ENCODE results near the gene TENM4. TPM values are rescaled to one million over a fixed set of nuclear protein-coding genes. Genes with fewer than 3 reads are reported as not detected.
A peak's percentile ranks its signal among the peaks of the same experiment; 100 is the strongest.

Gene TENM4
- total RNA-seq, 1 experiment from 2014 or later, result 9.9 TPM

GRCh38 chr11:79235696-79236095 is 205.1 kb downstream of the TENM4 start:
- BruUV-seq (replicated peaks), result no TSS peak
- no peak for DNase-seq (ENCODE audit: unreplicated experiment)
- no peak overlapping the region for H3K27ac Mint-ChIP-seq (ENCODE audit: low read depth, unreplicated experiment)
- peaks cover 5% of the 10 kb centered on the region for H3K4me1 Mint-ChIP-seq (ENCODE audit: insufficient read depth, unreplicated experiment)
- intact Hi-C loops (cut with micrococcal nuclease), result no loop called here
- no peaks in the 10 kb centered on the region for H3K27me3 Mint-ChIP-seq (ENCODE audit: insufficient read depth, unreplicated experiment)
- no peaks in the 10 kb centered on the region for H3K9me3 Mint-ChIP-seq (ENCODE audit: unreplicated experiment)
- no peak overlapping the region for H3K4me3 Mint-ChIP-seq (ENCODE audit: unreplicated experiment)
- H3K36me3 Mint-ChIP-seq (ENCODE audit: insufficient read depth, unreplicated experiment), result no peaks in the 10 kb centered on the region
- POLR2A ChIA-PET, result interaction anchor here (2.4 kb wide), 1 partner anchor 9 kb away, joined by 8 read pairs; no protein-coding TSS in a partner anchor
- TF ChIP-seq CTCF (IDR thresholded peaks at IDR 0.05; ENCODE audit: unreplicated experiment), result no peak
- CTCF ChIA-PET, result interaction anchor here (0.6 to 1.1 kb wide), 4 partner anchors 9 to 188 kb away, joined by 3 read pairs; no protein-coding TSS in a partner anchor

- ChIA-PET POLR2A (interaction anchor here (1.0 kb wide), 1 partner anchor 20 kb away, joined by 3 read pairs; no protein-coding TSS in a partner anchor), CTCF (interaction anchor here (1.1 to 1.4 kb wide), 2 partner anchors 13 to 39 kb away, joined by 3 to 4 read pairs; no protein-coding TSS in a partner anchor)
- Mint-ChIP-seq H3K36me3 (ENCODE audit: insufficient read depth, unreplicated experiment) (no peaks in the 10 kb centered on the region), H3K27me3 (ENCODE audit: insufficient read depth, unreplicated experiment) (no peaks in the 10 kb centered on the region), H3K4me3 (ENCODE audit: unreplicated experiment) (no peak overlapping the region), H3K9me3 (ENCODE audit: unreplicated experiment) (no peaks in the 10 kb centered on the region), H3K4me1 (ENCODE audit: insufficient read depth, unreplicated experiment) (peaks cover 5% of the 10 kb centered on the region), H3K27ac (ENCODE audit: low read depth, unreplicated experiment) (no peak overlapping the region)
- no peak for TF ChIP-seq CTCF (IDR thresholded peaks at IDR 0.05; ENCODE audit: unreplicated experiment)
- DNase-seq (ENCODE audit: unreplicated experiment), result no peak
- no TSS peak for BruUV-seq (replicated peaks)
- intact Hi-C loops (cut with micrococcal nuclease), result no loop called here
Measured at GRCh38 chr11:79232346-79232745, 208.5 kb downstream of the TENM4 start.

DNA sequence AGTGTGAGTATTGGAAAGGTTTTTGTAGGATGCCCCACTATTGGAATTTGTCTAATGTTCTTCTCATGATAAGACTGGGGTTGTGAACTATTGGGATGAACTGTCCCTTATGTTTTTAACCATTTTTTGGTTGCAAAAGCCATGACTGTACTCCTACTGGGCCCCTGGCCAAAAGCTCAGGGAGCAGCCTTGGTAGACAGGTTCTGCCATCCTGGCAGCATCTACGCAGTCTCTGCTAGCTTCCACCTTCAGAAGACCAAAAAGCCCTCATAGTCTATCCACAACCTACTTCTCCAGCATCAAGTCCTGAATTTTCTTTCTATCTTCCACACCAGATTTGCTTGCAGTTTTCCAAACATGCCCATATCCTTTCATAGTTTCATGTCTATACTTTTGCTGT is 211.8 kb downstream of the TENM4 start:
- H3K36me3 Mint-ChIP-seq (ENCODE audit: insufficient read depth, unreplicated experiment), result no peaks in the 10 kb centered on the region
- ChIA-PET CTCF (interaction anchor here (0.9 kb wide), 1 partner anchor 768 kb away, joined by 4 read pairs; no protein-coding TSS in a partner anchor), POLR2A (no interaction called here)
- H3K27me3 Mint-ChIP-seq (ENCODE audit: insufficient read depth, unreplicated experiment), result no peaks in the 10 kb centered on the region
- no peak overlapping the region for H3K27ac Mint-ChIP-seq (ENCODE audit: low read depth, unreplicated experiment)
- intact Hi-C loops (cut with micrococcal nuclease), result no loop called here
- peak; percentile 28 for DNase-seq (ENCODE audit: unreplicated experiment)
- no TSS peak for BruUV-seq (replicated peaks)
- TF ChIP-seq CTCF (IDR thresholded peaks at IDR 0.05; ENCODE audit: unreplicated experiment), result no peak
- H3K9me3 Mint-ChIP-seq (ENCODE audit: unreplicated experiment), result no peaks in the 10 kb centered on the region
- no peak overlapping the region for H3K4me3 Mint-ChIP-seq (ENCODE audit: unreplicated experiment)
- H3K4me1 Mint-ChIP-seq (ENCODE audit: insufficient read depth, unreplicated experiment), result no peaks in the 10 kb centered on the region

DNA sequence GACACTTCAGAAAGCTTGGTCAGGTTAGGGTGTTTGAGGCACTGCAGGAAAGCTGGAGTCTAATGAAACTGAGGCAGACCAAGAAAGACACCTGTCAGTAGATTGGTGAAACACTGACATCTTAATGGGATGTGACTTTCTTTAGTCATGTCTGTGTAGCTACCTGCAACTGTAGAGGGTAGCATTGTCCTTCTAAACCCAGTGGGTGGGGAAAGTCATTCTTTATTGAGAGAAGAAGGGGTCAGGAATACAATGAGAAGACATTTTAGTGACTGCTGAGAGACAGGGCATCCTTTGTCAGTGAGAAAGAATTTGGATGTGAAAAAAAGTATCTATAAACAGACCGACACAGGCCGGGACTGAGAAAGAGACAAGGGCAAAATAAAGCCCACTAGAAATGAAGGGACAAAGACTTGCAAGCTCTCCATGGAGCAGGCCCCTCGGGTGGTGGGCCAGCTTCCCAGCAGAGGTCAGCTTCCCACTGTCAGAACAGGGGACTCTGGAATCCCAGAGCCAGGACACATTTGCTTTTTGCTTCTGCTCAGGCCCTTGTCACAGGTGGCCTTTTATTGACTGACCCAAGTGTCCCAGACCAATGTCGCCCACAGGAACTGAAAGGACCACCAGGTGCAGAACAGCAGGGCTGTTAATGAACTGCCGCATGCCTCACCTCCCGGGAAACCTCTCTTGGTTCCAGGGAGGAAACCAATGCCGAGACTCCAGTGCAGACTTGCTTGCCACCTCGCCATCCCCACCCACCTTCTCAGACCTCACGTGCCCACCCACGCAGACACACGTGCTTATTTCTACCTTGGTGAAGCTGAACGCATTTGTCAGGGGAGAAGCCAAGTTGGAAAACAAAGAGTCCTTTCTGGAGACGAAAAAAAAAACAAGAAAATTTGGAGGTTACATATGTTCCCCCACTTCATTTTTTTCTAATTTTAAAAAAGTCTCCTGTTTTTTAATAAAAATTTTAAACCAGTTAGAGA is 212.8 kb downstream of the TENM4 start:
- BruUV-seq (replicated peaks), result no TSS peak
- Mint-ChIP-seq H3K27me3 (ENCODE audit: insufficient read depth, unreplicated experiment) (no peaks in the 10 kb centered on the region), H3K36me3 (ENCODE audit: insufficient read depth, unreplicated experiment) (no peaks in the 10 kb centered on the region), H3K4me1 (ENCODE audit: insufficient read depth, unreplicated experiment) (no peaks in the 10 kb centered on the region), H3K4me3 (ENCODE audit: unreplicated experiment) (no peak overlapping the region), H3K27ac (ENCODE audit: low read depth, unreplicated experiment) (no peak overlapping the region), H3K9me3 (ENCODE audit: unreplicated experiment) (no peaks in the 10 kb centered on the region)
- CTCF ChIA-PET, result interaction anchor here (0.6 to 1.9 kb wide), 6 partner anchors 211 to 1433 kb away, joined by 3 to 6 read pairs (median 4); no protein-coding TSS in a partner anchor
- no peak for DNase-seq (ENCODE audit: unreplicated experiment)
- no peak for TF ChIP-seq CTCF (IDR thresholded peaks at IDR 0.05; ENCODE audit: unreplicated experiment)
- POLR2A ChIA-PET, result no interaction called here
- intact Hi-C loops (cut with micrococcal nuclease), result no loop called here

Measured in MCF 10A (cell line).